HCT116 (cell line): ENCODE data around the gene GHRHR. TPM values are rescaled to one million over a fixed set of nuclear protein-coding genes. Genes with fewer than 3 reads are reported as not detected.

Experiments
- ATAC-seq: fragments of 200-7000 bp; cut with Tn5 transposase; 2 replicates; pipeline ENCODE4 v1.9.1; 2020; ENCODE audit warnings: mild to moderate bottlenecking, moderate library complexity
- BruUV-seq: library from RNA; stranded (reverse); fragments of 400-500 nt; replicated peaks from 2 replicates; lab custom pipeline; 2021; lab: Mats Ljungman, UMichigan
- CTCF ChIA-PET: fragments of 300-600 bp; sonication (Branson Sonifier 250); formaldehyde crosslinking; loops from one replicate; lab custom pipeline; 2021; ENCODE audit warnings: antibody characterized with exemption; lab: Charles Lee
- POLR2A ChIA-PET: fragments of 300-600, 350-600 bp; sonication (Branson Sonifier 250); formaldehyde crosslinking; loops from one replicate; lab custom pipeline; 2021; ENCODE audit warnings: antibody characterized with exemption; lab: Charles Lee
- RAD21 ChIA-PET, 2 experiments: fragments of 300-600 bp; sonication (Branson Sonifier 250); formaldehyde crosslinking; loops; one replicate each; lab custom pipeline; 2023; ENCODE audit warnings: low total read pairs in 2 of 2; ENCODE audit not compliant: uncharacterized antibody in 2 of 2, unreplicated experiment in 2 of 2, low non-redundant PET in 1 of 2; lab: Charles Lee
- DNase-seq: peaks from one replicate; pipeline ENCODE4 v3.0.0-alpha.2; 2010; ENCODE audit warnings: low read depth, low spot score
- H2AFZ ChIP-seq: fragments of 200-600 bp; shearing (Covaris generic), sonication (generic); 2 replicates; pipeline ENCODE4 v1.6.1; 2017; ENCODE audit warnings: low read depth, mixed run types, mixed read lengths, antibody characterized with exemption, low read length; ENCODE audit not compliant: poor library complexity, severe bottlenecking
- H3K27ac ChIP-seq: 2 replicates; pipeline ENCODE4 v1.5.1; 2012; ENCODE audit warnings: low read depth, low read length
- H3K27me3 ChIP-seq: fragments of 200-600 bp; sonication (generic); 2 replicates; pipeline ENCODE4 v1.6.1; 2016; ENCODE audit warnings: mixed run types, low read length, mixed read lengths; ENCODE audit not compliant: insufficient read depth
- H3K36me3 ChIP-seq, 2 experiments: fragments of 200-500 bp in 1 of 2; fragments of 200-600 bp in 1 of 2; sonication (Bioruptor generic) in 1 of 2; sonication (generic) in 1 of 2; 2 replicates each; pipeline versions ENCODE4 v1.5.1 to v1.6.1; 2014 to 2016; ENCODE audit warnings: low read length in 2 of 2, inconsistent platforms in 1 of 2, mixed read lengths in 1 of 2, mixed run types in 1 of 2; ENCODE audit not compliant: insufficient read depth in 2 of 2, control insufficient read depth in 1 of 2
- H3K4me1 ChIP-seq, 2 experiments: fragments of 200-600 bp in 1 of 2; sonication (generic) in 1 of 2; 2 replicates each; pipeline versions ENCODE4 v1.5.1 to v1.6.1; 2012 to 2017; ENCODE audit warnings: low read length in 2 of 2, inconsistent platforms in 1 of 2, mild to moderate bottlenecking in 1 of 2, mixed read lengths in 1 of 2, mixed run types in 1 of 2, moderate library complexity in 1 of 2; ENCODE audit not compliant: insufficient read depth in 2 of 2, control insufficient read depth in 1 of 2
- H3K4me2 ChIP-seq: fragments of 200-600 bp; sonication (generic); 2 replicates; pipeline ENCODE4 v1.6.1; 2017; ENCODE audit warnings: mixed run types, low read length, mixed read lengths
- H3K4me3 ChIP-seq, 2 experiments: fragments of 200-600 bp in 1 of 2; sonication (generic) in 1 of 2; replicated peaks in 1 of 2; 2 replicates each; pipeline ENCODE4 v1.5.1; 2011 to 2016; ENCODE audit warnings: low read length in 2 of 2, control low read depth in 1 of 2, low read depth in 1 of 2, mild to moderate bottlenecking in 1 of 2, mixed read lengths in 1 of 2, mixed run types in 1 of 2
- H3K79me2 ChIP-seq: fragments of 200-600 bp; sonication (generic); 2 replicates; pipeline ENCODE4 v1.6.1; 2017; ENCODE audit warnings: mild to moderate bottlenecking, mixed run types, low read length, moderate library complexity, mixed read lengths; ENCODE audit not compliant: insufficient read depth
- H3K9ac ChIP-seq: fragments of 200-600 bp; sonication (generic); 2 replicates; pipeline ENCODE4 v1.6.1; 2016; ENCODE audit warnings: low read length, mixed read lengths
- H3K9me2 ChIP-seq: fragments of 200-600 bp; sonication (generic), shearing (Covaris generic); 2 replicates; pipeline ENCODE4 v1.6.1; 2017; ENCODE audit warnings: mixed run types, mild to moderate bottlenecking, moderate library complexity; ENCODE audit not compliant: insufficient read depth
- H3K9me3 ChIP-seq, 2 experiments: fragments of 200-500 bp in 1 of 2; fragments of 200-600 bp in 1 of 2; sonication (Bioruptor generic) in 1 of 2; sonication (generic) in 1 of 2; 2 replicates each; pipeline ENCODE4 v1.6.1; 2014 to 2017; ENCODE audit warnings: low read length in 2 of 2, mixed read lengths in 2 of 2, inconsistent platforms in 1 of 2, low read depth in 1 of 2, mild to moderate bottlenecking in 1 of 2, mixed run types in 1 of 2, moderate library complexity in 1 of 2; ENCODE audit not compliant: control insufficient read depth in 1 of 2, insufficient read depth in 1 of 2
- H4K20me1 ChIP-seq: fragments of 200-600 bp; sonication (generic), shearing (Covaris generic); 2 replicates; pipeline ENCODE4 v1.6.1; 2017; ENCODE audit warnings: mixed run types, mild to moderate bottlenecking, moderate library complexity; ENCODE audit not compliant: insufficient read depth
- CTCF ChIP-seq, 3 experiments: fragments of 200-600 bp in 1 of 3; sonication (generic) in 1 of 3; IDR thresholded peaks in 2 of 3; conservative IDR thresholded peaks in 1 of 3; 2 replicates each; pipeline ENCODE4 v1.5.1; 2012 to 2017; ENCODE audit warnings: low read depth in 2 of 3, low read length in 2 of 3, antibody characterized with exemption in 1 of 3, borderline replicate concordance in 1 of 3, control low read depth in 1 of 3, mild to moderate bottlenecking in 1 of 3, mixed read lengths in 1 of 3, mixed run types in 1 of 3, moderate library complexity in 1 of 3; ENCODE audit not compliant: insufficient read depth in 1 of 3
- EGR1 ChIP-seq: IDR thresholded peaks from 2 replicates; pipeline ENCODE4 v1.6.1; 2012; ENCODE audit warnings: low read depth
- ELF1 ChIP-seq: IDR thresholded peaks from 2 replicates; pipeline ENCODE4 v1.6.1; 2012; ENCODE audit warnings: low read depth, borderline replicate concordance
- EZH2 ChIP-seq: fragments of 200-600 bp; sonication (generic); IDR thresholded peaks from 2 replicates; pipeline ENCODE4 v1.6.1; 2017; ENCODE audit warnings: antibody characterized with exemption, mixed run types
- FOSL1 ChIP-seq: IDR thresholded peaks from 2 replicates; pipeline ENCODE4 v1.6.1; 2012; ENCODE audit warnings: low read depth
- JUND ChIP-seq: IDR thresholded peaks from 2 replicates; pipeline ENCODE4 v1.6.1; 2012
- MAX ChIP-seq: IDR thresholded peaks from 2 replicates; pipeline ENCODE4 v1.6.1; 2012
- POLR2A ChIP-seq: IDR thresholded peaks from 2 replicates; pipeline ENCODE4 v1.7.0; 2011; ENCODE audit warnings: borderline replicate concordance; ENCODE audit not compliant: insufficient read depth, insufficient read length; ENCODE audit errors: extremely low read depth
- POLR2AphosphoS5 ChIP-seq: IDR thresholded peaks from 2 replicates; pipeline ENCODE4 v1.6.1; 2011; ENCODE audit warnings: mild to moderate bottlenecking, low read depth, low read length, moderate library complexity
- RAD21 ChIP-seq: IDR thresholded peaks from 2 replicates; pipeline ENCODE4 v1.6.1; 2012; ENCODE audit warnings: low read depth, mild to moderate bottlenecking
- SIN3A ChIP-seq: IDR thresholded peaks from 2 replicates; pipeline ENCODE4 v1.6.1; 2012; ENCODE audit warnings: low read depth
- SRF ChIP-seq: IDR thresholded peaks from 2 replicates; pipeline ENCODE4 v1.6.1; 2012; ENCODE audit warnings: low read depth
- TCF7L2 ChIP-seq: IDR thresholded peaks from 2 replicates; pipeline ENCODE4 v1.7.0; 2011; ENCODE audit warnings: borderline replicate concordance, inconsistent platforms; ENCODE audit not compliant: insufficient read depth, insufficient read length; ENCODE audit errors: extremely low read depth
- ZFX ChIP-seq: fragments of 450-650 bp; IDR thresholded peaks from 2 replicates; pipeline ENCODE4 v1.6.1; 2017
- intact Hi-C: fragments of 100-400 bp; cut with micrococcal nuclease; formaldehyde crosslinking; loops from 2 replicates; pipeline ENCODE4 v1.10.0; 2022
- total RNA-seq: library from RNA; stranded (reverse); gene quantifications from one replicate; pipeline ENCODE4 v1.2.1, GENCODE V29; 2021; ENCODE audit not compliant: unreplicated experiment
- TF ChIP-seq, protein P1 (sequence below): IDR thresholded peaks from 2 replicates; pipeline ENCODE4 v1.6.1; 2011; ENCODE audit warnings: mild to moderate bottlenecking, low read length, moderate library complexity; ENCODE audit not compliant: insufficient replicate concordance; ENCODE audit errors: extremely low read depth
- TF ChIP-seq, protein P2 (sequence below): IDR thresholded peaks from 2 replicates; pipeline ENCODE4 v1.6.1; 2012

GHRHR gene
- total RNA-seq, 1 experiment from 2014 or later = not detected

- ChIA-PET CTCF (no interaction called here), POLR2A (no interaction called here), RAD21 (no interaction called here)
- H3K79me2 ChIP-seq = no peaks in the 10 kb centered on the region
- intact Hi-C loops = no loop called here
- H3K36me3 ChIP-seq = no peaks in the 10 kb centered on the region
- no peak overlapping the region for H3K9ac ChIP-seq
- no peak overlapping the region for H3K4me2 ChIP-seq
- H3K27me3 ChIP-seq = peaks cover 20% of the 10 kb centered on the region; the same call in 1 of the 2 replicates
- no peaks in the 10 kb centered on the region for H3K4me1 ChIP-seq
- no peak overlapping the region for H2AFZ ChIP-seq
- H3K27ac ChIP-seq = no peak overlapping the region
- no peaks in the 10 kb centered on the region for H4K20me1 ChIP-seq
- TF ChIP-seq RAD21 (no peak), EZH2 (no peak), POLR2AphosphoS5 (no peak), MAX (no peak), ELF1 (no peak)
- TF ChIP-seq, protein P1, sequence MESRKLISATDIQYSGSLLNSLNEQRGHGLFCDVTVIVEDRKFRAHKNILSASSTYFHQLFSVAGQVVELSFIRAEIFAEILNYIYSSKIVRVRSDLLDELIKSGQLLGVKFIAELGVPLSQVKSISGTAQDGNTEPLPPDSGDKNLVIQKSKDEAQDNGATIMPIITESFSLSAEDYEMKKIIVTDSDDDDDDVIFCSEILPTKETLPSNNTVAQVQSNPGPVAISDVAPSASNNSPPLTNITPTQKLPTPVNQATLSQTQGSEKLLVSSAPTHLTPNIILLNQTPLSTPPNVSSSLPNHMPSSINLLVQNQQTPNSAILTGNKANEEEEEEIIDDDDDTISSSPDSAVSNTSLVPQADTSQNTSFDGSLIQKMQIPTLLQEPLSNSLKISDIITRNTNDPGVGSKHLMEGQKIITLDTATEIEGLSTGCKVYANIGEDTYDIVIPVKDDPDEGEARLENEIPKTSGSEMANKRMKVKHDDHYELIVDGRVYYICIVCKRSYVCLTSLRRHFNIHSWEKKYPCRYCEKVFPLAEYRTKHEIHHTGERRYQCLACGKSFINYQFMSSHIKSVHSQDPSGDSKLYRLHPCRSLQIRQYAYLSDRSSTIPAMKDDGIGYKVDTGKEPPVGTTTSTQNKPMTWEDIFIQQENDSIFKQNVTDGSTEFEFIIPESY = no peak
- no peak for ATAC-seq
- no peaks in the 10 kb centered on the region for H3K9me2 ChIP-seq
- H3K4me3 ChIP-seq = no peak overlapping the region
- no peaks in the 10 kb centered on the region for H3K9me3 ChIP-seq
- no peak for DNase-seq
- BruUV-seq = no TSS peak
Measured at GRCh38 chr7:30965372-30965771, 1.6 kb downstream of the GHRHR start.

DNA sequence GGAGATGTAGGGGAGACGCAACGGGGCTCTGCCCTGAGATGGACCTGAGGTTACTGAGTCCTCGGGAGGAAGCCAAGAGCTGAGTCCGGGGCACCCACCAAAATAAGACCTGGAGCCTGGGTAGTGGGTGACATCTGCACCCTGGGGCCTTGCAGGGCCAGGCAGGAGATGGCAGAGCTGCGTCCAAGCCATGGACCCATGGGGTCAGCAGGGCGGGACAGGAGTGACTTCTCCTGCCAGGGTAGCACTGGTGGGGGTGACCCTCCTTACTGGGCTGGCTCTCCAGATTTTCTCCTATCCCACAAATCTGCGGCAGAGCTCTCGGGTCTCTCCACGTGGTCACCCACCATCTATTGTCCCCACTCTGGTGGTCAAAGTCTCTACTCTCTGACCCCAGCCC is 2.1 kb downstream of the GHRHR start:
- Histone ChIP-seq H3K27ac (no peak overlapping the region), H3K4me1 (no peaks in the 10 kb centered on the region), H3K4me3 (no peak overlapping the region), H4K20me1 (no peaks in the 10 kb centered on the region), H3K4me2 (no peak overlapping the region), H3K36me3 (no peaks in the 10 kb centered on the region), H3K9me3 (no peaks in the 10 kb centered on the region), H2AFZ (no peak overlapping the region), H3K27me3 (peaks cover 20% of the 10 kb centered on the region; the same call in 1 of the 2 replicates), H3K79me2 (no peaks in the 10 kb centered on the region), H3K9me2 (no peaks in the 10 kb centered on the region), H3K9ac (no peak overlapping the region)
- intact Hi-C loops = no loop called here
- no peak for DNase-seq
- CTCF ChIA-PET = interaction anchor here (1.3 kb wide), 1 partner anchor 27 kb away, joined by 3 read pairs; no protein-coding TSS in a partner anchor
- POLR2A ChIA-PET = no interaction called here
- no TSS peak for BruUV-seq
- TF ChIP-seq MAX = no peak
- TF ChIP-seq EZH2 = no peak
- TF ChIP-seq JUND = no peak
- TF ChIP-seq ZFX = no peak
- TF ChIP-seq ELF1 = no peak
- no peak for TF ChIP-seq RAD21
- no peak for TF ChIP-seq EGR1
- TF ChIP-seq POLR2A = no peak
- no peak for TF ChIP-seq SIN3A
- TF ChIP-seq, protein P2, sequence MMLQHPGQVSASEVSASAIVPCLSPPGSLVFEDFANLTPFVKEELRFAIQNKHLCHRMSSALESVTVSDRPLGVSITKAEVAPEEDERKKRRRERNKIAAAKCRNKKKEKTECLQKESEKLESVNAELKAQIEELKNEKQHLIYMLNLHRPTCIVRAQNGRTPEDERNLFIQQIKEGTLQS = no peak
- no peak for TF ChIP-seq TCF7L2
- TF ChIP-seq FOSL1 = no peak
- TF ChIP-seq CTCF (IDR thresholded peaks at IDR 0.05 in 2 of 3, conservative IDR thresholded peaks at IDR 0.05 in 1 of 3; ENCODE audit: borderline replicate concordance in 1 of 3, insufficient read depth in 1 of 3, low read depth in 2 of 3, low read length in 2 of 3) = no peak
- no peak for TF ChIP-seq SRF
- RAD21 ChIA-PET = no interaction called here
- ATAC-seq = no peak
